Liver (tissue), 9 donors: ENCODE data around the gene MTPN. TPM values are rescaled to one million over a fixed set of nuclear protein-coding genes. Genes with fewer than 3 reads are reported as not detected.

Experiments
- DNase-seq: peaks from one replicate; pipeline ENCODE4 v3.0.0-alpha.2; 2017; ENCODE audit warnings: low spot score
- H3K27ac ChIP-seq, 2 donors: one replicate each; pipeline ENCODE4 v1.7.0; 2013; ENCODE audit warnings: inconsistent platforms in 2 of 2, low read length in 2 of 2, control low read depth in 1 of 2, low read depth in 1 of 2, mild to moderate bottlenecking in 1 of 2
- H3K27me3 ChIP-seq, 4 donors: one replicate each; pipeline versions ENCODE4 v1.6.1 to v1.7.0; 2013; ENCODE audit warnings: low read length in 3 of 4, inconsistent platforms in 1 of 4, mild to moderate bottlenecking in 1 of 4, moderate library complexity in 1 of 4; ENCODE audit not compliant: control insufficient read depth in 4 of 4, insufficient read depth in 4 of 4
- H3K36me3 ChIP-seq, 4 donors: one replicate each; pipeline versions ENCODE4 v1.6.1 to v1.7.0; 2013; ENCODE audit warnings: low read length in 3 of 4, mild to moderate bottlenecking in 3 of 4, low read depth in 1 of 4, moderate library complexity in 1 of 4; ENCODE audit not compliant: control insufficient read depth in 4 of 4, insufficient read depth in 3 of 4
- H3K4me1 ChIP-seq, 4 donors: one replicate each; pipeline versions ENCODE4 v1.6.1 to v1.7.0; 2013; ENCODE audit warnings: low read length in 3 of 4, mild to moderate bottlenecking in 3 of 4, moderate library complexity in 1 of 4; ENCODE audit not compliant: control insufficient read depth in 4 of 4, insufficient read depth in 4 of 4
- H3K4me3 ChIP-seq, 3 donors: one replicate each; pipeline versions ENCODE4 v1.6.1 to v1.7.0; 2013; ENCODE audit warnings: low read length in 3 of 3, control low read depth in 1 of 3, low read depth in 1 of 3, mild to moderate bottlenecking in 1 of 3
- H3K9ac ChIP-seq, 2 donors: one replicate each; pipeline ENCODE4 v1.7.0; 2013; ENCODE audit warnings: low read length in 2 of 2, mild to moderate bottlenecking in 2 of 2, moderate library complexity in 2 of 2, control low read depth in 1 of 2, low read depth in 1 of 2
- H3K9me3 ChIP-seq, 4 donors: one replicate each; pipeline versions ENCODE4 v1.6.1 to v1.7.0; 2013; ENCODE audit warnings: low read length in 3 of 4; ENCODE audit not compliant: control insufficient read depth in 4 of 4
- ATF3 ChIP-seq: IDR thresholded peaks from 2 replicates; pipeline ENCODE4 v1.6.1; 2016; ENCODE audit warnings: antibody characterized with exemption
- CTCF ChIP-seq: fragments of 150-350 bp; IDR thresholded peaks from 2 replicates; pipeline ENCODE4 v1.5.1; 2017; ENCODE audit warnings: improper control_type of control experiment, low read depth, low read length; ENCODE audit not compliant: missing input control
- EGR1 ChIP-seq, 2 donors: IDR thresholded peaks; 2 replicates each; pipeline ENCODE4 v1.6.1; 2016 to 2018; ENCODE audit warnings: antibody characterized with exemption in 2 of 2, low read depth in 2 of 2
- FOXA2 ChIP-seq: IDR thresholded peaks from 2 replicates; pipeline ENCODE4 v1.6.1; 2016; ENCODE audit warnings: antibody characterized with exemption
- GABPA ChIP-seq, 2 donors: IDR thresholded peaks in 1 of 2; conservative IDR thresholded peaks in 1 of 2; 2 replicates each; pipeline ENCODE4 v1.6.1; 2016; ENCODE audit warnings: antibody characterized with exemption in 2 of 2, mild to moderate bottlenecking in 1 of 2, moderate library complexity in 1 of 2
- HNF4A ChIP-seq, 2 donors: conservative IDR thresholded peaks; 2 replicates each; pipeline ENCODE4 v1.6.1; 2016; ENCODE audit warnings: antibody characterized with exemption in 2 of 2, mild to moderate bottlenecking in 2 of 2
- HNF4G ChIP-seq: IDR thresholded peaks from 2 replicates; pipeline ENCODE4 v1.6.1; 2016; ENCODE audit warnings: antibody characterized with exemption
- MAX ChIP-seq: IDR thresholded peaks from 2 replicates; pipeline ENCODE4 v1.6.1; 2016; ENCODE audit warnings: antibody characterized with exemption
- NR2F2 ChIP-seq: IDR thresholded peaks from 2 replicates; pipeline ENCODE4 v1.6.1; 2016; ENCODE audit warnings: antibody characterized with exemption
- REST ChIP-seq: IDR thresholded peaks from 2 replicates; pipeline ENCODE4 v1.6.1; 2016; ENCODE audit warnings: antibody characterized with exemption, mild to moderate bottlenecking
- RXRA ChIP-seq, 2 donors: IDR thresholded peaks; 2 replicates each; pipeline ENCODE4 v1.6.1; 2017 to 2018; ENCODE audit warnings: antibody characterized with exemption in 2 of 2, mild to moderate bottlenecking in 1 of 2
- SP1 ChIP-seq: IDR thresholded peaks from 2 replicates; pipeline ENCODE4 v1.6.1; 2018; ENCODE audit warnings: antibody characterized with exemption, mild to moderate bottlenecking
- TAF1 ChIP-seq: conservative IDR thresholded peaks from 2 replicates; pipeline ENCODE4 v1.6.1; 2016; ENCODE audit warnings: antibody characterized with exemption, mild to moderate bottlenecking
- YY1 ChIP-seq: IDR thresholded peaks from 2 replicates; pipeline ENCODE4 v1.6.1; 2016; ENCODE audit warnings: antibody characterized with exemption, mild to moderate bottlenecking
- ZBTB33 ChIP-seq: IDR thresholded peaks from 2 replicates; pipeline ENCODE4 v1.6.1; 2016; ENCODE audit warnings: antibody characterized with exemption
- WGBS: extraction: QIAGEN DNeasy Blood & Tissue Kit; methylation state at CpG from one replicate; pipeline ENCODE4 v1.1.7; 2013; 5-methylcytosine and 5-hydroxymethylcytosine counted together
- polyA plus RNA-seq, 2 donors: library from polyadenylated mRNA; stranded (reverse) in 1 of 2; unstranded in 1 of 2; fragments of 200-250 nt in 1 of 2; fragments of >200 nt in 1 of 2; fragmentation: Nextera tagmentation in 1 of 2; extraction: Ambion mirVana in 1 of 2; gene quantifications; one replicate each; pipeline versions ENCODE4 v1.2.1 to v1.2.3, GENCODE V29; 2013 to 2015
- total RNA-seq, 2 donors: library from RNA; depleted of rRNA; stranded (reverse); fragments of >200 nt; gene quantifications; one replicate each; pipeline ENCODE4 v1.2.3, GENCODE V29; 2014
- donor health status: healthy.
- donor health status: healthy.
- donor health status: healthy.
- donor health status: healthy.
- donor health status: healthy.

Gene MTPN
- total and polyA plus RNA-seq, 4 donors = 24.8 to 88.3 (median 32.8) TPM

GRCh38 chr7:135913404-135913803 lies 63.8 kb downstream of the MTPN start:
- TF ChIP-seq ATF3 (no peak), ZBTB33 (no peak), REST (no peak), YY1 (no peak), HNF4A (conservative IDR thresholded peaks at IDR 0.05) (no peak), TAF1 (no peak), GABPA (IDR thresholded peaks at IDR 0.05 in 1 of 2, conservative IDR thresholded peaks at IDR 0.05 in 1 of 2) (no peak), HNF4G (no peak), SP1 (no peak), NR2F2 (no peak), EGR1 (IDR thresholded peaks at IDR 0.05; ENCODE audit: low read depth in 2 of 2) (no peak)
- H3K9me3 ChIP-seq = no peaks in the 10 kb centered on the region
- no peaks in the 10 kb centered on the region for H3K27me3 ChIP-seq
- no peaks in the 10 kb centered on the region for H3K36me3 ChIP-seq
- no peak for DNase-seq
- WGBS = 75% methylated on average over 2 of the region's 2 CpGs
- H3K4me1 ChIP-seq = no peaks in the 10 kb centered on the region
- no peak overlapping the region for H3K9ac ChIP-seq
- H3K27ac ChIP-seq = no peak overlapping the region
- H3K4me3 ChIP-seq = no peak overlapping the region

- no peaks in the 10 kb centered on the region for H3K9me3 ChIP-seq
- whole genome bisulfite sequencing = 86% methylated on average over 3 of the region's 3 CpGs
- H3K9ac ChIP-seq = no peak overlapping the region
- H3K36me3 ChIP-seq = no peaks in the 10 kb centered on the region
- no peaks in the 10 kb centered on the region for H3K27me3 ChIP-seq
- TF ChIP-seq FOXA2 (no peak), TAF1 (no peak), YY1 (no peak), MAX (no peak), RXRA (IDR thresholded peaks at IDR 0.05) (no peak), REST (no peak), HNF4A (conservative IDR thresholded peaks at IDR 0.05) (no peak), EGR1 (IDR thresholded peaks at IDR 0.05; ENCODE audit: low read depth in 2 of 2) (no peak), CTCF (no peak), NR2F2 (no peak)
- DNase-seq = no peak
- no peak overlapping the region for H3K4me3 ChIP-seq
- H3K4me1 ChIP-seq = no peaks in the 10 kb centered on the region
- H3K27ac ChIP-seq = no peak overlapping the region
Measured at GRCh38 chr7:135911099-135911498, 66.1 kb downstream of the MTPN start.
